ENCODE measurements around the gene PITPNM2.

Gene PITPNM2

DNA sequence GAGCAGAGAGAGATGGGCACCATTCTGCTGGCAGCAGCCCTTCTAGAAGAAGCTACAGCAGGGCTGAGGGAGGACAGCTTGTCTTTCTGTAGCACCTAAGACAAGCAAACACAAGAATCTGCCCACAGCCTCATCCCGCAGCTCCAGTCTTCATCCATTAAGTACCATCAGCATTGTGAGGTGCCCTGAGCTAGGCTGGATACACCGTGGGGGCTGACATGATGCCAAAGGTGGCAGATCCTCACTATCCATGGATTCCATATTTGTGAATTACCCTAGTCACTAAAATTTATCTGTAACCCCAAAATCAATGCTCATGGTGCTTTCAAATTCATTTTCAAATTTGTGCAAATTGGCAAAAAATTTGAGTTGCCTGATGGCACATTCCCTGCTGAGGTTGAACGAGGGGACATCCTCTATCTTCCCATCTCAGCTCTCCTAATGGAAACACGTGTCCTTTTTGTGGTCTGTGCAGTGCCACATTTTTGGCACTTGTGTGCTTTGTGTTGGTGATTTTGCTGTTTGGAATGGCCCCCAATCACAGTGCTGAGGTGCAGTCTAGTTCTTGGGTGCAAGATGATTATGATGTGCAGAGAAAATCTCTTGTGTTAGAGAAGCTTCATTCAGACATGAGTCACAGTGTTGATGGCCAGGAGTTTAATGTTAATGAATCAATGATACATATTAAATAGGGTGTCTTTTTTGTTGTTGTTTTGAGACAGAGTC, 7.0 kb downstream of the PITPNM2 start:
- no peak for DNase-seq

DNA sequence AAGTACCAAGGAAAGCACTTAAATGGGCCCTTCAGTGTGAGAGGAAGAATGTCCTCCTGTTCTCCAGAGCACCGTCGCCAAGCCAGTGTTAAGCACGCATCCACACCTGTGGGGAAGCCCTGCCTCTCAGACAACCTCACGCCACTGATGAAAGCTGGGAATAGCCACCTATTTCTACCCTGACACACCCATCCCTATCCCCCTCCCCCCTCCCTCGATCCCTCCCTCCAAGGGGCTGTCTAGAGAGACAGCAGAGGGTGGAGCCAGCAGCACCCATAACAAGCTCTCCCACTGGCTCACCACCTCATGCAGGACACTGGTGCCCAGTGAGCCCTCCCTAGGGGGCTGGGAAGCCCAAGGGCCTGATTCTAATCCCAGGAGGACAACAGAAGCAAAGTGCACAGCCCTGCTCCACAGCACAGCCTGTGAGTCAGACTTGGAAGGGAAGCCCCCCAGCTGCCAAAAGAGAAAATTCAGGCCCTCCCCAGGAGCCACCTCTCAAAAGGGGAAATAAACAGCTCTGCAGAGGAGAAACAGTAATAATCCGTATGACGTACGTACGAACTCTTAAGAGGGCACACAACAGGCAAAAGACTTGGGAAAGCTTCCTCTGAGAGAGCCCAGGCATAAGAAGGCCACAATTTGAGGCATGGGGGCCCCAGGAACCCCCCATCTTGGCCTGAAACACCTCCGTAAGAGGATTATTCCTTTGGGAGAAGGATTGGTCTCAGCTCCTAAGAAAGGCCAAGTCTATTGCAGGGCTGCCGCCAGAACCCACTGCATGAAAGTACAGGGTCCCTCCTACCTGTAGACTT, 7.8 kb downstream of the PITPNM2 start:
- no peak for DNase-seq

DNA sequence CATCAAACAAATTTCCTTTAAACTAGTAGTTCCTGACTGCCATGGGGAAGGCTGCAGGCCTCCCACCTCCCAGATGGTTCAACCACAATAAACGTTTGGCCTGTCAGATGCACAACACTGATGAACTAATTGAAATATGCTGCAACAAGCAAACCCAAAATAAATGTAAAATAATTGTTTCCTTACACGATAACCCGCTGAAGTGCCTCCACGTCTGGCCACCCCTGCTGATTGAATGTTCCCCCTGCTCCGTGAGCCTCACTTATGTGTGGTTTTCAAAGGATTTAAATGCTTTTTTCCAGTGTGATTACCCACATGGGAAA, 8.4 kb downstream of the PITPNM2 start:
- DNase-seq = no peak

DNA sequence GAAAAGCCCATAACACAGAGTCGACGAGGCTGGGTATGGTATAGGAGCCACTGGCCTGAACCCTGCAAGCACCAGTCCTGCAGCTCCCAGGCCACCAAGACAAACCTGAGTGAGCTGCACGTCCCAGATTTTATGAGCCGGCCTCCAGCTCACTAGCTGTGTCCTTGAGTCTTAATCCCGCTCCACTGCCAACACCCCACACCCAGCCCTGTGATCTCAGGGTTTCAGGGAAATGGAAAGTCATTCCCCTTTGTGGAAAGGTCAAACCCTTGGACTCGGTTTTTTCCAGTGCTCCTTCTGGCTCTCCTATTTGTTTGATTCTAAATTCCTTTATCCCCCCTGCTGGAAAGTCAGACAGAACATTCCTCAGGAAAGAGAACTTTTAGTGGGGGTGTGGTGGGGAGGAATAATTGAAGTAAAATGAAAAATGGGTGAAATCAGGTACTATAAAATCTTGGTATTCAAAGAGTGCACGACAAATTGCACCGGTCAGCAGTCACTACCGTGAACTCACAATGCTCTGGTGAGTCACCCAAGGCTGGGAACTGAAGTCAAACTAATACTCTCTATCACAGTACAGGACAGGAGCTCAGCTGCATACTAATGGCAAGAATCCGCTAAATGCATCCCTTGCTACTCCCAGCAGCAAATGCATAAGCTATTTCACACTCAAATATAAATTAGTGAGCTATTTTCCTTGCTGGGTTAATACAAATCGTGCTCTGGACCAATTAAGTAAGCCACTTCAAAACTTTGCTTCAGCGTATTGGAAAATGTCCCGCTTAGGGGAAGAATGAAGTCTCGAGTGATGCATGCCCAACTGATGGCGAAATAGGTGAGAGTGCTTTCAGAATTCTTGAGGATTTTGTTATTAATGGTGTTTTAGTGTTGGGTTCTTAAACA, 9.0 kb downstream of the PITPNM2 start:
- peak; percentile 56 for DNase-seq

DNA sequence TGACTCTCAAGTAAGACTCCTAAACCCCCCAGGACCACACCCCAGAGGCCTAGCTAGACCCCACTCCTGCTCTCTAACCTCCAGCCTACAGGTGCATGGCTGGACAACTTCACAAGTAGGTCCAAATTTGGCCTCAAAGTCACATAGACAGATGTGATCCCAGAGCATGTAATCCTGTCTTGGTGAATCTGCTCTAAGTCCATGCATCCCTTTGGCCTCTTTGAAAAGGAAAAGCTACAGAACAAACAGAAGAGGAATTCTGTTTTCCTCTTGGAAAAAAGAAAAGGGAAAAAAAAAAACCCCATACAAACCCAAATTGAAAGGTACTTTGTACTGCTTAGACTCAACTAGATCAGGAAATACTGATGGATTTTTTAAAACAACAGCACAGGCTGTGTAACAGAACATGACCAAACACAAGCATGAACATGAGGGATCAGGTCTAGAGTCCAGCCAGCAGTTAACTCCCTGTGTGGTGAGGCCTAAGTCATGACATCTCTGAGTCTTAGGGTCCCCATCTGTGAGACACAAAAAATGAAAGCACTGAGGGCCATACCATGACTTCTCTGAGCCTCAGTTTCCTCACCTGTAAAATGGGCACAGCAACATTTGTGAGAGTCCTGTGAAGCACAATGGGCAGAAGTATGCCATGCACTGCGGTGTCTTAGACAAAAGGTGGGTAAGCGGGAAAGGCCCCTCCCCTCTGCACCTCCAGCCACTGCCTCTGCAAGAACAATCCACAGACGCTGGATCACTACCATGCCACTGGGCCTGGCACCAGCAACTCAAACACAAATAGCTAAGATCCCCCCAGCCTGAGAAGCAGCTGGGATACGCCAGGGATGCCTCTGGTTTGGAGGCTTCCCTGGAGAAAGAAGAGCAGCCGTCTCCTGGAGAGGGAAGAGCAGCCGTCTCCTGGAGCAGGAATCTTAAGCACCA, 9.9 kb downstream of the PITPNM2 start:
- no peak for DNase-seq

DNA sequence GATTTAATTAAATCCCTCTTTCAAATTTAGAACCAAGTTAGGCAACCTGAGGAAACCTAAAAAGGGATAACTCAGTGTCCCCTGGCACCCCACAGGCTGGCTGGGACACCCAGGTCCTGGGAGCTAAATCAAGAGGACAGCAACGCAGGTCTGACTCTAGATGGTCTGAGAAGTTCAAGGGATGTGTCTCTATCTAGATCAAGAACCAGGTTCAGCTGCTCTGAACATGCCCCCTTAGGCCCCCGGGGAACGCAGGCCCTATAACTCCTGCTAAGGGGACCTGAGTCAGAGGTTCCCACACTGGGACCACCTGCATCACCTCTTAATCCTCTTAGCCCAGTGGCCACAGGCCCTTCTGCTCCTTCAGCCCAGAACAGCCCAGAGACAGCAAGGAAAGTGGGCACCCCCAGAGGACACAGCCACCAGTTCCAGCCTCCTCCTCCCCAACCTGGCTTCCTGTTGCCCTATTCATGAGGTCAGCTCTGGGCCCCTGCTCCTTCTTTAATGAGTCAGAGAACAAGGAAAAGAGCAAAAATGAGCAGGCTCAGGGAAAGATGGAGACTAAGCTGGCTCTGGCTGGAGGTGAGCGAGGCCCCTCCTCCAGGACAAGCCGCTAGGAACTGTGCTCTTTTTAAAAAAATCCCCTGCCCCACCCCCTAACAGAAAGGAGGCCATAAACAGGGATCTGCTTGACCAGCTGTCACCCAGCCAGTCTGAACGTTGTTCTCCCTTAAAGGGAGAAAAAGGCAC, 10.8 kb downstream of the PITPNM2 start:
- DNase-seq = no peak

DNA sequence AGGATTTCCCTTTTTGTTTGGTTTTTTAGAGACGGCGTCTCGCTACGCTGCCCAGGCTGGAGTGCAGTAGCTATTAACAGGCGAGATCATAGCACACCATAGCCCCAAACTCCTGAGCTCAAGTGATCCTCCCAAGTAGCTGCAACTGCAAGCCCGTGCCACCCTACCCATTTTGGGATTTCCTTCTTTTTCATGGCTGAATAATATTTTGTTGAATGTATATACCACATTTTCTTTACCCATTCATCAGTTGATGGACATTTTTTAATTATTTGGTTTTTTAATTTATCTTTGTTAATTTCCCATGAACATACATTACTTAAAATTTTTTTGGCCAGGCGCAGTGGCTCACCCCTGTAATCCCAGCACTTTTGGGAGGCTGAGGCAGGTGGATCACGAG, 15.2 kb downstream of the PITPNM2 start:
- DNase-seq = no peak

DNA sequence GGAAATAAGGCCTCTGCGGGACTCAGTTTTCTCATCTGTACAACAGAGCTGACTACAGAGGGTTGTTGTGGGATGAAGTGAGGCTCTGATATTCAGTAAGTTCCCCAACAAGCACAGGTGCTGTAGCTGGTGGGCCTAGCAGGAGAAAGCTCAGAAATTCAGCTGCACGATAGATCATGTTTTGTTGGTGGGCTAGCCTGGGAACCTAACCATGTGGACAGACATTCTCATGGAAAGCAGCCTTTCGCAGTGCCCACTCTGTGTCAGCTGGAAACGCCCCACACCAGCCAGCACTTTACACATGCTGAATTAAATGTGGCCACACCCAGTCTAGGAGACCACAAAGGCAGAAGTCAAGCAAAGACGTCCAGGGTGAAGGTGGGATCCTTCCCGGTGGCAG, 16.1 kb downstream of the PITPNM2 start:
- no peak for DNase-seq

DNA sequence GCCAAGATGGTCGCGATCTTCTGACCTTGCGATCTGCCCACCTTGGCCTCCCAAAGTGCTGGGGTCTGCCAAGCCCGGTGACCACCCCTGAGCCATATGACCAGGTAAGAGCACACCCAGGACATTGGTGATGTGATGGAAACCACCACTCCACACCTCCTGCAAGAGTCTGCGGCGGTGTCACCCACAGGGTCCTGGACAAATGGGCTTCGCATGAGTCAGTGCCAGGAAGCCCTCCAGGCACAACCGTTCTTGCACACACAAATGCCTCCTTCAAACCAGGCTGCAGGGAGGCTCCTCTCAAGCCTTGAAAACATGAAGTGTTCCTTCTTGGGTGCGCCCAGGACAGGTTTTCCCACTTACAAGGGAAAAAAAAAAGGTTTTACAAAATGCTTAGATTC, 16.6 kb downstream of the PITPNM2 start:
- no peak for DNase-seq

DNA sequence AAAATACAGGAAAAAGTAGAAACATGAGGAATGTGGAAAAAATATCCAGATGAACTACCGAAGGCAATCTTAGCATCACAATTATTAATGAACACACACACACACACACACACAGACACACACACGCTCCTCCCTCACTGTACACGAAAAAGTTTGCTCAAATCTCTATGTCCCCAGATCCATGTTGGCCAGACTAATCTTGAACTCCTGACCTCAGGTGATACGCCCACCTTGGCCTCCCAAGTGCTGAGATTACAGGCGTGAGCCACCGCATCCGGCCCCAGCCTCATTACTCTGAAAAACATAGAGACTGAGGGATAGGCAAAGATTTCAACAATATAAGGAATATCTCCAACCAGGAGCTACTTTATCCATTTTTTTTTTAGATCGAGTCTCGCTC, 17.2 kb downstream of the PITPNM2 start:
- DNase-seq = no peak

DNA sequence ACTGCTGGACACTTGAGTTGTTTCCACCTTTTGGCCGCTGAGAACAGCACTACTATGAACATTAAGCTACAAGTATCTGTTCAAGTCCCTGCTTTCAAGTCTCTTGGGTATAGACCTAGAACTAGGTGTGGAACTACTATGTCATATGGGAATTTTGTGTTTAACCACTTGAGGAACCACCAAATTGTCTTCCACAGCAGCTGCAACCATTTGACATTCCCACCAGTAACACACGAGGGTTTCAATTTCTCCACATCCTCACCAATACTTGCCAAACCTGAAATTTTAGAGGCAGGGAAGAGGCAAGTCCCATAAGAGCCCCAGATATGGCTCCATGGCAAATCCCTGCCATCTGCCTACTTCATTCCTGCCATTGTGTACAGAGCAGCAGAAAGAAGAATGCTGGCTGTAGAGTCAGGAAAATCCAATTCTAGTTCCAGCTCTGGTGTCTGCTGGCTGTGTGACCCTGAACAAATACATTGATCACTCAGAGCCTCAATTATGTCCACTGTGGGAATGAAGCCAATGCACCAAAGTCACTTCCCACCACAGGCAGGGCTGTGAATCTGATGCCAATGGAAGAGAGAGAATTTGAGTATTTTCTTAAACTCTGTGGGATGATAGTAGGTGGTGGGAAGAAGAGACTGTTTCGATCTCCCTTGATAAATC, 17.8 kb downstream of the PITPNM2 start:
- no peak for DNase-seq

DNA sequence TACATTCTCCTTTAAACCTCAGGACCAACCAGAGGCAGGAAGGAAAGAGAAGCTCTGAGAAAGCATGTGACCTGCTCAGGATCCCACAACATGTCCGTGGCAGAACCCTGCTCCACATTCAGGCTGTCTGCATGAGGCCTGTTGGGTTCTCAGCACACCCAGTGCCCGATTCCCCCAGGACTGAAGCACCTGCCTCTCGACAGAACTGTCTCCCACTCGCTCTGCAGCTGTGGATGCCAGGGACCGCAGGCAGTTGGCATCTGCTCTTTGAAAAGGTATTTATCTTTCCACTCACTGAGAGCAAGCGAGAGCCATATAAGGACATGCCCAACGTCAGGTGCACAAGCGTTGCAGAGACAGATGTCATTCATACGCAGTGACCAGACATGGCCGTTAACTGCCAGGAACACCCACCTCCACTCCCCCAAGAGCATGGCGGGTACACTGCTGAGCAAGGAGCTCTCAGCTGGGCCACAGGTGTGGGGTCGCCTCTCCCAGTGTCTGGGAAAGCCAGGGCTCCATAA, 18.9 kb downstream of the PITPNM2 start:
- DNase-seq = no peak

DNA sequence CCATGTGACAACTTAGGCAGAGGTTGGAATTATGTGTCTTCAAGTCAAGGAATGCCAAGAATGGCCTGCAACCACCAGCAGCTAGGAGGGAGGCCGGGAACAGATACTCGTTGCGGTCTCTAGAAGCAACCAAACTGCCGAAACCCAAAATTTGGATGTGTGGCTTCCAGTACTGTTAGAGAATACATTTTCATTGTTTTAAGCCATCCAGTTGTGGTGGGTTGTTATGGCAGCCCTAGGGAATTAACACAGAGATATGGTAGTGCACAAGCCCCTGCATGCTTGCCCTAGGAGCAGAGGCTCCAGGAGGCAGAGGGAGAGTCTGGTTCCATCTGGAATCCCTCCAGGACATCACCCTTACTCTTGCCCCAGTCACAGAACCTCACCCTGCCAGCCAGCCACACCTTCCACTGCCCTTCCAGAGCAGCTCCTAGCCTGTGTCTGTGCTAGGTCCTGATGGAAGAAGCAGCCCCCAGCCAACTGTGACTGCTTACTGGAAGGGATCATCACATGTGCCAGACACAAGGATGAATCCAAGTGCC, 19.5 kb downstream of the PITPNM2 start:
- DNase-seq = no peak

DNA sequence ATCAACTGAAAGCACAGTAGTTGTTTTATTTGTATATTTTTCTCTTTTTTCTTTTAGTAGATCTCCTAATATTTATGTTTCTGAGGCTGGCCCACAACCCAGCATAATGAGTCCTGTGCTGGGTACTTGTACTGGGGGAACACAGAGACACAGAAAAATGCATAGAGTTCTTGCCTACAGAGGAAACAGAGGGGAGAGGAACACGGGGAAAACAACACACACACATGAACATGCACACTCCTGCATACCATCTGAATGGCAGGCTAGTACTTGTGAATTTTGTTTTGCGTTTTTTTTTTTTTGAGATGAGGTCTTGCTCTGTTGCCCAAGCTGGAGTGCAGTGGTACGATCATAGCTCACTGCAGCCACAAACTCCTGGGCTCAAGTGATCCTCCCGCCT, 21.3 kb downstream of the PITPNM2 start:
- DNase-seq = no peak

DNA sequence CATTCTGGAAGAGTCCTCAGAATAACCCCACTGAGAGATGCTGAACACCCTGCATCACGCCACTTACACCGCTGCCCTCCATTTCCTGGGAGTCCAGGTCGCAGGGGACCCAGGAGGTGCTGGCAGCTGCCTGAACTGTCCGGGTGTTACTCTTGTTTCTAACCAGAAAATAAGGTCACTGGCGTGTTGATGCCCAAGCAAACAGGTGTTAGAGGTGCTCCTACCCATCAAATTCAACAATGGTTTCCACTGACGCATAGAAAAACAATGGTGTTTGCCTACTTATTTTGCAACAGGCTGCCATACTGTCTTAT, 23.8 kb downstream of the PITPNM2 start:
- DNase-seq = no peak

DNA sequence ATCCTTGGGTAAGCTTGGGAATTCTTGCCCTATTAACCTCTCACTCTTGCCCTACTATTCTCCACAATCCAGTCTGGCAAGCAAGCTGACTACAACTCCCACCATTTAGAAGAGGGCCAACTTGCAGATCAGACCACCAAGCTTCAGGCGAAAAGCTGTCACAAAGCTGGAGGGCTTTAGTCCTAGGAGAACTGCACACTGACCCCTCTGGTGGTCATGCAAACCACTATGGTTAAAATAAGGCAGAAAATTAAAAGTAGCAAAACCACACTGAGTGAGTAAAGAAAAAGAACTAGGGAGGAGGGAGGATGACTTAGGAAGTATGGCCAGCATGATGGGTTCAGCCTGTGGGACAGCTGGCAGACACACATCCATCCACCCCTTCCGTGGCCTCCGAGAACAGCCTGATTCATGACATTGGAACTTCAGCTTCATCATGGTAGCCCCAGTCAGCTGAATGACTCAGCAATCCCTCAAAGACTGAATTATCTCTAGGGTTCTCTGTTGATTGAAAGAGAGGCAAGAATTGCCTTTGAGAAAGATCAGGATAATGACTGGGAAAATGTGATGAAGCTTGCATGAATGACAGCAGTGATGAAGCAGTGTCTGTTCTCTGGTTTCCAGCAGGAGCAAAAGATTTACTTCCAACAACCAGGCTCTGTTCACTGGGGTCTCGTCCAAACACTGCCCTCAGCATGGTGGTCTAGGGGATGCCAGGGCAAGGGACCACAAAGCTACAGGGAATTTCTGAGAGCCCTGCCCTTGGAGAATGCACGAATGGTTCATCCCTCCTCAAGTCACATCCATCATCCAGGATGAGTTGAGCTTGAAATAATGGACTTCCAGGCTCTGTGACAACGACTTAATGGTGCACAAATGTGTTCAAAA, 24.4 kb downstream of the PITPNM2 start:
- peak; percentile 94 for DNase-seq

DNA sequence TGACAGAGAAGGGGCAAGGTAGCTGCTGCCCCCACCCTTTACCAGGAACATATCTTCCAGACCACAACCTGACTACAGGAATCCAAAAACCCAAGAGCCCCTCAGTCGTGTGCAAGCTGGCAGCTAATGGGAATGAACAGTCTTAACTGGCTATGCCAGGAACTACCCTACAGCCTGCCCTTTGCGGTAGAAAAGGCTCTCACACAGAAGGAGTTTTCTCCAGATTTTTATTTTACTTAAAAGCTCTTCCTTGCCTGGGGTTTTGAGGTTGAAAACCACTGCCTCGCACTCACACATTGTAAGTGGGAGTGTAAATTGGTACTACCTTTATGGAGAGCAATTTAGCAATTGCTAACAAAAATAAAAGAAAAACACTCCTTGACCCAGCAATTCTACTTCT, 28.3 kb downstream of the PITPNM2 start:
- no peak for DNase-seq

DNA sequence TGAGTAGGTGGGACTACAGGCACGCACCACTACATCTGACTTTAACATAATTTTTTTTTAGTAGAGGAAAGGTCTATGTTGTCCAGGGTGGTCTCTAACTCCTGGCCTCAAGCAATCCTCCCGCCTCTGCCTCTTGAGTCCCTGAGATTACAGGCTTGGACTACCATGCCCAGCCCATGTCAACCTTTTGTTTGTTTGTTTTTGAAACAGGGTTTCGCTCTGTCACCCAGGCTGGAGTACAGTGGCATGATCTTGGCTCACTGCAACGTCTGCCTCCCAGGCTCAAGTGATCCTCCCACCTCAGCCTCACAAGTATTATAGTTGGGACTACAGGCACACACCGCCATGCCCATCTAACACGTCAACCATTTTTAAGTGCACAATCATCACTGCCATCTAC, 29.2 kb downstream of the PITPNM2 start:
- DNase-seq = no peak

DNA sequence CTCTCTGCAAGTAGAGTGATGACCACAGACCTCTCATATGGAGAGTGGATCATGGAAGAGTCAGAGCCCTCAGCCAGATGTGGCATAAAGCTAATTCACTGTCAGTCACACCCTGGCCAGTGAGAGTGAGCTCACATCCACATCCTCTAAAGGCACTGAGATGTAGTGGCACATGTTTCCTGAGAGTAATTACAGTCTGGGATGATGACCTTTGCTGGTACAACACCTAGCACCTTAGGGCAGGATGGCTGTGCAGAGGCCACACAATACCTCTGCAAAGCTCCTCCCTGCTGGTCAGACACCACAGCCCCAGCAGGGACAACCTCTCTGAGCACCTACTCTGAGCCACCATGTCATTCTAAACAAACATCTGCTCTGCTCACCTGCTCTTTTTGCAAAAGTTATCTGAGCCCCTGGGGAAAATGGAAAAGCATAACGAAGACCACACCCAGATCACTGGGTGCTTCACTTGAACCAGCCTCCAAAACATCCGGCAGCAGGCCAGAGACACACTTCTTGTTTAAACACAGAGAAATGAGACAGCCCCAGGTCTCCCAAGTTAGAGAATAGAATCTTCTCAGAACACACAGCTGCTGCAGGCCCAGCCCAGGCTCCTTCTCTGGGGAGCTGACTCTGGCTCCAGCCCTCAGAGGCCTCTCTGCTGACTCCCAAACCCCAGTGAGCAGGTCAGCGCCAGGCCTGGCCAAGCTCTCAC, 30.3 kb downstream of the PITPNM2 start:
- DNase-seq = no peak

Data from amniotic stem cell (primary cell).